ENCODE data around the gene FSTL4.

DNA sequence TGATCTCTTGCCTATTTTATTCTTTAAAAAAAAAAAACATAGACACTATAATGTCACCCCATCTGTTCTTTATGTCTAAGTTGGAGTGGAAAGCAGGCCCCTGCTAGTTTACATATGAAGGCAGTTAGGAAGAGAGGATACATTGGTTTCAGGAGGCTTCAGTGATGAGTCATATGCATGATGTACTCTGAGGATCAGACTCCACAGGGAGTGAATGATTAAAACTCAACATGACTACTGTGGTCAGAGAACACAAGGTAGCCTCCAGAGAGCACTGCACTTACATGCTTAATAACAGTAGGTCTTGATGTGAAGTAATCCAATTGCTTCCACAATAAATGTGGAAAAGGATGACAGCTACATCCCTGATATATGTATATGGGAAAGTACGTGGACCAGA, 22.7 kb upstream of the FSTL4 start:
- TF ChIP-seq, protein P1, sequence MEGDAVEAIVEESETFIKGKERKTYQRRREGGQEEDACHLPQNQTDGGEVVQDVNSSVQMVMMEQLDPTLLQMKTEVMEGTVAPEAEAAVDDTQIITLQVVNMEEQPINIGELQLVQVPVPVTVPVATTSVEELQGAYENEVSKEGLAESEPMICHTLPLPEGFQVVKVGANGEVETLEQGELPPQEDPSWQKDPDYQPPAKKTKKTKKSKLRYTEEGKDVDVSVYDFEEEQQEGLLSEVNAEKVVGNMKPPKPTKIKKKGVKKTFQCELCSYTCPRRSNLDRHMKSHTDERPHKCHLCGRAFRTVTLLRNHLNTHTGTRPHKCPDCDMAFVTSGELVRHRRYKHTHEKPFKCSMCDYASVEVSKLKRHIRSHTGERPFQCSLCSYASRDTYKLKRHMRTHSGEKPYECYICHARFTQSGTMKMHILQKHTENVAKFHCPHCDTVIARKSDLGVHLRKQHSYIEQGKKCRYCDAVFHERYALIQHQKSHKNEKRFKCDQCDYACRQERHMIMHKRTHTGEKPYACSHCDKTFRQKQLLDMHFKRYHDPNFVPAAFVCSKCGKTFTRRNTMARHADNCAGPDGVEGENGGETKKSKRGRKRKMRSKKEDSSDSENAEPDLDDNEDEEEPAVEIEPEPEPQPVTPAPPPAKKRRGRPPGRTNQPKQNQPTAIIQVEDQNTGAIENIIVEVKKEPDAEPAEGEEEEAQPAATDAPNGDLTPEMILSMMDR (IDR thresholded peaks at IDR 0.05), result no peak
- TF ChIP-seq POLR2A (IDR thresholded peaks at IDR 0.05), result no peak

Data from uterus (tissue), 2 donors.